GM19240 (cell line): ENCODE data around the gene SPECC1.
"Not testable (repeated sequence)": the region's sequence is repeated elsewhere in the genome, so short reads cannot be mapped to it uniquely, and the experiment has no call there.

ENCODE experiments used
- DNase-seq: peaks from one replicate; pipeline ENCODE4 v3.0.0; 2011; ENCODE audit warnings: low spot score; ENCODE audit not compliant: insufficient read length

Gene SPECC1

GRCh38 chr17:20206068-20206467, 196.9 kb downstream of the SPECC1 start:
- no peak for DNase-seq

GRCh38 chr17:20206591-20206990, 197.4 kb downstream of the SPECC1 start:
- no peak for DNase-seq

- DNase-seq: no peak
Measured at GRCh38 chr17:20207262-20207985, 198.3 kb downstream of the SPECC1 start.

GRCh38 chr17:20208717-20209116, 199.6 kb downstream of the SPECC1 start:
- no peak for DNase-seq

GRCh38 chr17:20210180-20210579, 201.0 kb downstream of the SPECC1 start:
- no peak for DNase-seq

- no peak for DNase-seq
Measured at GRCh38 chr17:20210614-20211013, 201.5 kb downstream of the SPECC1 start.

GRCh38 chr17:20211246-20211645, 202.1 kb downstream of the SPECC1 start:
- no peak for DNase-seq

- DNase-seq: no peak
Measured at GRCh38 chr17:20213449-20213848, 204.3 kb downstream of the SPECC1 start.

- DNase-seq: no peak
Measured at GRCh38 chr17:20214794-20215193, 205.6 kb downstream of the SPECC1 start.

- DNase-seq: no peak
Measured at GRCh38 chr17:20216154-20216815, 207.1 kb downstream of the SPECC1 start.

GRCh38 chr17:20216853-20217252, 207.7 kb downstream of the SPECC1 start:
- no peak for DNase-seq

- no peak for DNase-seq
Measured at GRCh38 chr17:20217677-20218076, 208.5 kb downstream of the SPECC1 start.

- no peak for DNase-seq
Measured at GRCh38 chr17:20218272-20218671, 209.1 kb downstream of the SPECC1 start.

- DNase-seq: no peak
Measured at GRCh38 chr17:20223808-20224328, 214.7 kb downstream of the SPECC1 start.

- DNase-seq: no peak
Measured at GRCh38 chr17:20224379-20224778, 215.2 kb downstream of the SPECC1 start.

- no peak for DNase-seq
Measured at GRCh38 chr17:20225162-20226115, 216.3 kb downstream of the SPECC1 start.

- DNase-seq: peak; percentile 40
Measured at GRCh38 chr17:20226814-20227482, 217.8 kb downstream of the SPECC1 start.

- not testable (repeated sequence) for DNase-seq
Measured at GRCh38 chr17:20227720-20228370, 218.7 kb downstream of the SPECC1 start.

- DNase-seq: no peak
Measured at GRCh38 chr17:20228410-20228809, 219.3 kb downstream of the SPECC1 start.

GRCh38 chr17:20228860-20229259, 219.7 kb downstream of the SPECC1 start:
- no peak for DNase-seq

GRCh38 chr17:20230924-20231323, 221.8 kb downstream of the SPECC1 start:
- no peak for DNase-seq
